BLaER1 (cell line): Measurements from ENCODE around the gene EZR.
"Not testable (repeated sequence)": the region's sequence is repeated elsewhere in the genome, so short reads cannot be mapped to it uniquely, and the experiment has no call there.

Source experiments
- H3K27ac ChIP-seq: shearing (Covaris generic); formaldehyde crosslinking; 2 replicates; pipeline ENCODE4 v1.8.1; 2022
- H3K27me3 ChIP-seq: shearing (Covaris generic); formaldehyde crosslinking; 2 replicates; pipeline ENCODE4 v1.8.1; 2022
- H3K36me3 ChIP-seq: shearing (Covaris generic); formaldehyde crosslinking; 2 replicates; pipeline ENCODE4 v1.8.1; 2022
- H3K4me1 ChIP-seq: shearing (Covaris generic); formaldehyde crosslinking; 2 replicates; pipeline ENCODE4 v1.8.1; 2022
- H3K4me2 ChIP-seq: shearing (Covaris generic); formaldehyde crosslinking; 2 replicates; pipeline ENCODE4 v1.8.1; 2022
- H3K4me3 ChIP-seq: shearing (Covaris generic); formaldehyde crosslinking; 2 replicates; pipeline ENCODE4 v1.8.1; 2022
- H3K9ac ChIP-seq: shearing (Covaris generic); formaldehyde crosslinking; 2 replicates; pipeline ENCODE4 v1.8.1; 2022
- H3K9me3 ChIP-seq: shearing (Covaris generic); formaldehyde crosslinking; 2 replicates; pipeline ENCODE4 v1.8.1; 2022
- H4K20me1 ChIP-seq: shearing (Covaris generic); formaldehyde crosslinking; 2 replicates; pipeline ENCODE4 v1.8.1; 2022
- Cebpa-rat ChIP-seq: shearing (Covaris generic); IDR thresholded peaks from 2 replicates; pipeline ENCODE4 v1.8.1; 2022

The EZR gene

DNA sequence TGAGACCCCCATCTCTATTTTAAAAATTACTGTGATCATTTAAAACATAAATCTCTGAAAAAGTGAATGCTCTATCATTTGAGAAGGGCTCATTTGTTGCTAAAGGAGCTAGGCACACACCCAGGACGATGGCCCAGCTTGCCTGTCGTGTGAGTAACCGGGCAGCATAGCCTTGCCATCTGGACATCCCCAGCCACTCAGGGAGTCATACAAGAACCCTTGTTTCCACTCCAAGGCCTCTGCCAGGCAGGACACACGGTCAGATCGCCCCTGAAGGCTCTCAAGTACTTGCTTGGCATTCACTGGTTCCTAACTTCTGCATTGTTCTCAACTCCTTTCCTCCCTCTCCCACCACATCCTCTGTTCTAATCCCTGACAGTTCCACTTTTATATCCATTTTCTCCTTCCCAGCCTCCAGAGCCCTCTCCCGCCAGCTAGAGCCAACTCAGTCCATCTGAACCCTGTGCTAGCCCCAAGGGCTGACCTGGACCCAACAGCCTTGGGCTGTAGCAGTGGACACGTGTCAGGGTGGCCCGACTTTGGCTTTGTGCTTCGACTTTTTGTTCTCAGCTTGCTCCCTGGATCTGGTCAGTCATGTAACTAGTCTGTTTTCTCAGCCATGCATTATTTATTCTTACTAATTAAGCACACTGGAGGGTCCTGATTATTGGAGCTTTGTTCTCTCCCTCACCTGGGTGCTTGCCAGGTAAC is 15.7 kb upstream of the EZR start:
- Histone ChIP-seq H3K27ac (no peak overlapping the region), H3K27me3 (no peaks in the 10 kb centered on the region), H3K9ac (no peak overlapping the region), H3K36me3 (no peaks in the 10 kb centered on the region), H3K4me1 (peaks cover 20% of the 10 kb centered on the region), H3K4me3 (no peak overlapping the region), H3K4me2 (no peak overlapping the region), H3K9me3 (no peaks in the 10 kb centered on the region), H4K20me1 (no peaks in the 10 kb centered on the region)
- no peak for TF ChIP-seq Cebpa-rat

DNA sequence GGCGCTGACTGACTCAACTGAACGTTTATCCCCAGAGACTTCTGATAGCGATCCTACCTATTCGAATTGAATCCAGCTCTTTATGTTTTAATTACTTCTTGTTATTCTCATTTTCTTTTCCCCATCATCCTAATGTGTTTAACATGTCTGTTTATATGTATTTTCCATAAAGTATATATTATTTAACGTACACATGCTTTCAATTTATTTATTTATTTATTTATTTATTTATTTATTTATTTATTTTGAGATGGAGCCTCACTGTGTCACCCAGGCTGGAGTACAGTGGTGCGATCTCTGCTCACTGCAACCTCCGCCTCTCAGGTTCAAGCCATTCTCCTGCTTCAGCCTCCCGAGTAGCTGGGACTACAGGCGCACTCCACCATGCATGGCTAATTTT is 13.6 kb upstream of the EZR start:
- H3K27ac ChIP-seq, H3K4me2 ChIP-seq, H3K9me3 ChIP-seq, H3K4me3 ChIP-seq, H4K20me1 ChIP-seq, H3K27me3 ChIP-seq, H3K36me3 ChIP-seq, H3K9ac ChIP-seq: not testable (repeated sequence)
- peaks cover 20% of the 10 kb centered on the region for H3K4me1 ChIP-seq

GRCh38 chr6:158832026-158832425 is 12.9 kb upstream of the EZR start:
- Histone ChIP-seq H3K4me1 (peaks cover 14% of the 10 kb centered on the region), H3K4me3 (no peak overlapping the region), H3K27me3 (no peaks in the 10 kb centered on the region), H3K9ac (no peak overlapping the region), H3K4me2 (no peak overlapping the region), H4K20me1 (no peaks in the 10 kb centered on the region), H3K27ac (no peak overlapping the region), H3K9me3 (no peaks in the 10 kb centered on the region), H3K36me3 (no peaks in the 10 kb centered on the region)
- no peak for TF ChIP-seq Cebpa-rat

GRCh38 chr6:158831571-158831970 is 12.4 kb upstream of the EZR start:
- no peaks in the 10 kb centered on the region for H3K36me3 ChIP-seq
- peaks cover 10% of the 10 kb centered on the region for H3K4me1 ChIP-seq
- H3K9me3 ChIP-seq = no peaks in the 10 kb centered on the region
- no peaks in the 10 kb centered on the region for H4K20me1 ChIP-seq
- H3K4me2 ChIP-seq = no peak overlapping the region
- no peak overlapping the region for H3K9ac ChIP-seq
- H3K27ac ChIP-seq = no peak overlapping the region
- TF ChIP-seq Cebpa-rat = no peak
- no peaks in the 10 kb centered on the region for H3K27me3 ChIP-seq
- H3K4me3 ChIP-seq = no peak overlapping the region

DNA sequence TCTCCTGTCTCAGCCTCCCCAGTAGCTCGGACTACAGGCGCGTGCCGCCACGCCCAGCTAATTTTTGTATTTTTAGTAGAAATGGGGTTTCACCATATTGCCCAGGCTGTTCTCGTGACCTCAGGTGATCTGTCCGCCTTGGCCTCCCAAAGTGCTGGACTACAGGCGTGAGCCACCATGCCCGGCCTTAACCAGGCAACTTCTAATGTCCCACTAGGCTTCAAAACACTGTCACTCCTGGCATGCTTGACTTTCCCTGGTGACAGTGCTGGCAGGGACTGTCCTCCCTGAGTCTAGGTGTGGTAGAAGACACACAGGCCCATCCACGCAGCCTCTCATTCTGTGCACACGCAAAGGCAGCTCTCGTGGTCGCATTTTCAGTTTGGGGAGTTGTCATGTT is 11.6 kb upstream of the EZR start:
- no peak overlapping the region for H3K4me2 ChIP-seq
- H4K20me1 ChIP-seq = no peaks in the 10 kb centered on the region
- no peaks in the 10 kb centered on the region for H3K9me3 ChIP-seq
- no peak overlapping the region for H3K27ac ChIP-seq
- H3K27me3 ChIP-seq = no peaks in the 10 kb centered on the region
- peaks cover 2% of the 10 kb centered on the region; the same call in 1 of the 2 replicates for H3K4me1 ChIP-seq
- TF ChIP-seq Cebpa-rat = no peak
- no peak overlapping the region for H3K4me3 ChIP-seq
- no peaks in the 10 kb centered on the region for H3K36me3 ChIP-seq
- no peak overlapping the region for H3K9ac ChIP-seq

DNA sequence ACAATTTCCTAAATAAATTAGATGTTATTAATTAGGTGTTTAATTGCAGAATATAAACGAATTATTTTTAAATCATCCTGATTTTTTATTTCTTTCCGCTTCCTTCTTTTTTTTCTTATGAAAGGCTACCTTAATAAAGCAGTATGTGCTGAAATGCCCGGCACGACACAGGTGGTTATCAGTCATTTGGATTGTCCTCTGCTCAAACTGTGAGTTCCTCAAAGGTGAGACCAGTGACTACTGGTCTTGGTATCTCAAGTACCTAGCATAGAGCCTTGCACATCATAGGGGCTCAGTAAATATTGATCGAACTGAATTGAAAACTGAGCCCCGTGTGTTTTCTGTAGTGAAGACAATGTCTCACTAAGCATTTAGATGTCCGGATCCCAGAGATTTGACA is 9.6 kb upstream of the EZR start:
- H3K36me3 ChIP-seq = no peaks in the 10 kb centered on the region
- H3K27ac ChIP-seq = no peak overlapping the region
- H3K9me3 ChIP-seq = no peaks in the 10 kb centered on the region
- no peak for TF ChIP-seq Cebpa-rat
- H4K20me1 ChIP-seq = no peaks in the 10 kb centered on the region
- no peaks in the 10 kb centered on the region for H3K27me3 ChIP-seq
- H3K9ac ChIP-seq = no peak overlapping the region
- no peak overlapping the region for H3K4me3 ChIP-seq
- H3K4me2 ChIP-seq = no peak overlapping the region
- H3K4me1 ChIP-seq = no peaks in the 10 kb centered on the region

GRCh38 chr6:158826819-158827501 is 7.8 kb upstream of the EZR start:
- no peaks in the 10 kb centered on the region for H3K4me1 ChIP-seq
- no peaks in the 10 kb centered on the region for H4K20me1 ChIP-seq
- no peak overlapping the region for H3K4me3 ChIP-seq
- H3K9ac ChIP-seq = no peak overlapping the region
- no peak overlapping the region for H3K4me2 ChIP-seq
- H3K27ac ChIP-seq = no peak overlapping the region
- no peaks in the 10 kb centered on the region for H3K36me3 ChIP-seq
- H3K27me3 ChIP-seq = no peaks in the 10 kb centered on the region
- no peaks in the 10 kb centered on the region for H3K9me3 ChIP-seq
- no peak for TF ChIP-seq Cebpa-rat

DNA sequence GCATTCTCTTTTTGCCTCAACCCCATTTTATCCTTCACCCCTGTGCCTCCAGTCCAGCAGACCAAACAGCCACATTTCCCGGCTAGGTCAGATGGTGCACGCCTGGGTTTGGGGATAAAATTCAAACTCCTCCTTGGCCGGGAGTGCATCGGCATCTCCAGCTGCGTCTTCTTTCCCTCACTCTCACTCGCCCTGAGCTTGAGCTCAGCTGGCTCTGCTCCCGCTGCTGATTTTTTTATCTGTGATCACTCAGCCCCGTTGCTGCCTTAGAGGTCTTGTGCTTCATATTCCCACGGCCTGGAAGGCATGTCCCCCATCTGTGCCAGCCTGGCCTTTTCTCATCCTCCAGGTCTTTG is 6.8 kb upstream of the EZR start:
- H3K4me1 ChIP-seq = no peaks in the 10 kb centered on the region

DNA sequence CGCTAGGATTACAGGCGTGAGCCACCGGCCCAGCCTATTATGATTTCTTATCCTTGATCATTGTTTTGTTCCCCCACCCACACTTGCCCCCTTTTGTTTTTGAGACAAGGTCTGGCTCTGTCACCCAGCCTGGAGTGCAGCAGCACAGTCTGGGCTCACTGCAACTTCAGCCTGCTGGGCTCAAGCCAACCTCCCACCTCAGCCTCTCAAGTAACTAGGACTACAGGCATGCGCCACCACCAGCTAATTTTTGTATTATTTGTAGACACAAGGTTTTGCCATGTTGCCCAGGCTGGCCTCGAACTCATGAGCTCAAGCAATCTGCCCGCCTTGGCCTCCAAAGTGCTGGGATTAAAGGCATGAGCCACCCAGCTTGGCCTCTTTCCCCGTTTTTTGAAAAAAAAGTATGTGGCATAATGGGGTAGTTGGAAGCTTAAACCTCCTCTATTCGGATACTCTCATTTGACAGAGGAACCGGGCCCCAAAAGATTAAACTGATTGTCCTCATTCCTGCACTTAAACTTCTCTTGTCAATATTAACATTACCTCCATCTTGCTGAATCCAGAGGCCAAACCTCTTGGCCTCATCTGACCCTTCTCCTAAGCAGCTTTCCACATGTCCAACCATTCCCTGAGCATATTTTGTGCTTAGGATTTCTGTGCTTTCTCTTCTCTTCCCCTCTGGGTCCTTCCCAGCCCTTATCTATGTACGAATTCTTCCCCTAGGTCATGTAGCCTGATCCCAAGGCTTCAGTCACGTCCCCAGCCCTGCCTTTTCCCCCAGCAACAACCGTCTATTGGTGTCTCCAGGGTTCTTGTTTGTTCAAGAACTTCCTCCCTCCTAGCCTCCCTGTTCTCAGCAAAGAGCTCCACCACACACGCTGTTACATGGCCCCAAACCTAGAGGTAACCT is 6.1 kb upstream of the EZR start:
- H3K4me3 ChIP-seq = no peak overlapping the region
- peaks cover 8% of the 10 kb centered on the region; the same call in 1 of the 2 replicates for H3K9me3 ChIP-seq
- no peaks in the 10 kb centered on the region for H3K36me3 ChIP-seq
- no peaks in the 10 kb centered on the region for H3K27me3 ChIP-seq
- H3K9ac ChIP-seq = no peak overlapping the region
- no peaks in the 10 kb centered on the region for H4K20me1 ChIP-seq
- no peak for TF ChIP-seq Cebpa-rat
- H3K27ac ChIP-seq = no peak overlapping the region
- H3K4me1 ChIP-seq = no peaks in the 10 kb centered on the region
- H3K4me2 ChIP-seq = no peak overlapping the region

More for the DNA sequence above, 6.8 kb upstream of the EZR start:
- Histone ChIP-seq H3K4me3 (no peak overlapping the region), H3K4me2 (no peak overlapping the region), H3K9ac (no peak overlapping the region), H3K27ac (no peak overlapping the region), H4K20me1 (no peaks in the 10 kb centered on the region), H3K27me3 (no peaks in the 10 kb centered on the region), H3K36me3 (no peaks in the 10 kb centered on the region), H3K9me3 (peaks cover 8% of the 10 kb centered on the region; the same call in 1 of the 2 replicates)
- TF ChIP-seq Cebpa-rat = no peak

DNA sequence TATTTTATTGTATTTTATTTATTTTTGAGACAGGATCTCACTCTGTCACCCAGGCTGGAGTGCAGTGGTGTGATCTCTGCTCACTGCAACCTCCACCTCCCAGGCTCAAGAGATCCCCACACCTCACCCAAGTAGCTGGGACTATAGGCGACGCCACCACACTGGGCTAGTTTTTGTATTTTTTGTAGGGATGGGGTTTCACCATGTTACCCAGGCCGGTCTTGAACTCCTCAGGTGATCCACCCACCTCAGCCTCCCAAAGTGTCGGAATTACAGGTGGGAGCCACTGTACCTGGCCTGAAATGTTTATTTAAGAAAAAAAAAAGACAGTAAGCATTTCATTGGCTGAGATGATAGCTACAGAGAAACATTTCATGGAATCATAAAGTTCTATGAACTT is 4.4 kb upstream of the EZR start:
- not testable (repeated sequence) for H3K4me1 ChIP-seq, H4K20me1 ChIP-seq, H3K27me3 ChIP-seq, H3K27ac ChIP-seq, H3K9ac ChIP-seq, H3K36me3 ChIP-seq, H3K4me2 ChIP-seq, H3K4me3 ChIP-seq, H3K9me3 ChIP-seq
